A549 (cell line): ENCODE results near the gene SP6. TPM values are rescaled to one million over a fixed set of nuclear protein-coding genes. Genes with fewer than 3 reads are reported as not detected.
A peak's percentile ranks its signal among the peaks of the same experiment; 100 is the strongest.

Source experiments
- ATAC-seq, 2 experiments: fragments of 200-7000 bp in 1 of 2; fragments of >200 bp in 1 of 2; cut with Nextera tagmentation in 1 of 2; cut with Tn5 transposase in 1 of 2; 3 replicates each; pipeline versions ENCODE4 v1.8.0 to v1.9.1; 2018 to 2020; ENCODE audit warnings: mild to moderate bottlenecking in 1 of 2, moderate library complexity in 1 of 2
- CTCF ChIA-PET: fragments of 300-600 bp; sonication (Branson Sonifier 250); formaldehyde crosslinking; extraction: SDS; loops from one replicate; lab custom pipeline; 2021; ENCODE audit warnings: antibody characterized with exemption, inconsistent platforms; lab: Yijun Ruan, JAX
- POLR2A ChIA-PET: fragments of 350-600 bp; formaldehyde crosslinking; extraction: SDS; loops from one replicate; lab custom pipeline; 2021; ENCODE audit warnings: antibody characterized with exemption, inconsistent platforms; lab: Yijun Ruan, JAX
- DNase-seq, 2 experiments: peaks; one replicate each; pipeline versions ENCODE4 v3.0.0 to v3.0.0-alpha.2; 2011 to 2016; ENCODE audit warnings: low read depth in 1 of 2, low spot score in 1 of 2
- FAIRE-seq: peaks from 2 replicates; lab custom pipeline; 2011; peaks lifted over from hg19 to GRCh38; lab: Jason Lieb, UNC
- H3K27ac ChIP-seq, 2 experiments: fragments of >200 bp; sonication (Bioruptor Twin); formaldehyde crosslinking; 3 replicates each; pipeline ENCODE4 v1.5.1; 2016 to 2017
- H3K4me1 ChIP-seq: fragments of >200 bp; sonication (Bioruptor Twin); formaldehyde crosslinking; 3 replicates; pipeline ENCODE4 v1.6.1; 2016
- H3K4me2 ChIP-seq: fragments of >200 bp; sonication (Bioruptor Twin); formaldehyde crosslinking; 3 replicates; pipeline ENCODE4 v1.6.1; 2016
- H3K4me3 ChIP-seq: fragments of >200 bp; sonication (Bioruptor Twin); formaldehyde crosslinking; 3 replicates; pipeline ENCODE4 v1.5.1; 2016
- H3K9me3 ChIP-seq: fragments of >200 bp; sonication (Bioruptor Twin); formaldehyde crosslinking; 3 replicates; pipeline ENCODE4 v1.6.1; 2016
- ATOH8 ChIP-seq: fragments of 250-450 bp; sonication (Bioruptor Pico); IDR thresholded peaks from 2 replicates; pipeline ENCODE4 v1.5.0; 2020; ENCODE audit warnings: low read depth, mild to moderate bottlenecking, moderate library complexity
- BHLHE40 ChIP-seq: IDR thresholded peaks from 2 replicates; pipeline ENCODE4 v1.6.1; 2012; ENCODE audit warnings: low read depth, low read length, inconsistent platforms
- CBX2 ChIP-seq: fragments of 200-600 bp; sonication (generic); IDR thresholded peaks from 2 replicates; pipeline ENCODE4 v1.6.1; 2016; ENCODE audit warnings: low read depth, mild to moderate bottlenecking, borderline replicate concordance
- CTCF ChIP-seq: fragments of >200 bp; sonication (Bioruptor Twin); formaldehyde crosslinking; IDR thresholded peaks from 3 replicates; pipeline ENCODE4 v1.5.1; 2016
- EHMT2 ChIP-seq: fragments of 200-600 bp; sonication (generic); IDR thresholded peaks from 2 replicates; pipeline ENCODE4 v1.6.1; 2016; ENCODE audit warnings: antibody characterized with exemption, low read depth, mild to moderate bottlenecking, moderate library complexity
- FOSB ChIP-seq: fragments of 250-450 bp; sonication (Bioruptor Pico); IDR thresholded peaks from 2 replicates; pipeline ENCODE4 v1.5.0; 2020; ENCODE audit warnings: mild to moderate bottlenecking, moderate library complexity
- GATA3 ChIP-seq: IDR thresholded peaks from 2 replicates; pipeline ENCODE4 v1.6.1; 2012; ENCODE audit warnings: borderline replicate concordance
- HEYL ChIP-seq: fragments of 250-450 bp; sonication (Bioruptor Pico); IDR thresholded peaks from 2 replicates; pipeline ENCODE4 v1.8.0; 2021; ENCODE audit warnings: mild to moderate bottlenecking, moderate library complexity
- HOXA7 ChIP-seq: fragments of 250-450 bp; sonication (Bioruptor Pico); IDR thresholded peaks from 2 replicates; pipeline ENCODE4 v1.5.0; 2020; ENCODE audit warnings: mild to moderate bottlenecking, moderate library complexity
- HOXB5 ChIP-seq: fragments of 250-450 bp; sonication (Bioruptor Pico); IDR thresholded peaks from 2 replicates; pipeline ENCODE4 v1.5.0; 2020; ENCODE audit warnings: mild to moderate bottlenecking, moderate library complexity
- JUNB ChIP-seq: fragments of >200 bp; sonication (Bioruptor Twin); formaldehyde crosslinking; IDR thresholded peaks from 2 replicates; pipeline ENCODE4 v1.6.1; 2016
- MAFK ChIP-seq: fragments of 450-650 bp; IDR thresholded peaks from 2 replicates; pipeline ENCODE4 v1.6.1; 2014; ENCODE audit not compliant: partially characterized antibody
- MYC ChIP-seq: IDR thresholded peaks from 2 replicates; pipeline ENCODE4 v1.6.1; 2012; ENCODE audit warnings: mild to moderate bottlenecking, inconsistent platforms, low read length, improper control_type of control experiment, borderline replicate concordance
- NPAS2 ChIP-seq: fragments of 250-450 bp; sonication (Bioruptor Pico); IDR thresholded peaks from 2 replicates; pipeline ENCODE4 v1.8.0; 2022; ENCODE audit warnings: mild to moderate bottlenecking, moderate library complexity, borderline replicate concordance
- PBX3 ChIP-seq: IDR thresholded peaks from 2 replicates; pipeline ENCODE4 v1.6.1; 2012
- PHF8 ChIP-seq: fragments of 200-600 bp; sonication (generic); IDR thresholded peaks from 2 replicates; pipeline ENCODE4 v1.6.1; 2016; ENCODE audit warnings: low read depth, mild to moderate bottlenecking, antibody characterized with exemption, moderate library complexity, borderline replicate concordance
- POLR2AphosphoS2 ChIP-seq: conservative IDR thresholded peaks from 2 replicates; pipeline ENCODE4 v1.6.1; 2012; ENCODE audit warnings: low read length, improper control_type of control experiment, inconsistent platforms
- RAD21 ChIP-seq, 2 experiments: fragments of >200 bp in 1 of 2; sonication (Bioruptor Twin) in 1 of 2; formaldehyde crosslinking in 1 of 2; IDR thresholded peaks in 1 of 2; conservative IDR thresholded peaks in 1 of 2; 2 replicates in 1 of 2; 3 replicates in 1 of 2; pipeline ENCODE4 v1.6.1; 2012 to 2018; ENCODE audit warnings: inconsistent platforms in 1 of 2
- SMC3 ChIP-seq: fragments of >200 bp; sonication (Bioruptor Twin); formaldehyde crosslinking; IDR thresholded peaks from 3 replicates; pipeline ENCODE4 v1.6.1; 2018; ENCODE audit warnings: inconsistent platforms
- ZFP36 ChIP-seq: fragments of 450-650 bp; IDR thresholded peaks from 2 replicates; pipeline ENCODE4 v1.6.1; 2014; ENCODE audit warnings: borderline replicate concordance; ENCODE audit not compliant: partially characterized antibody
- WGBS: methylation state at CpG from one replicate; pipeline ENCODE4 v1.1.6; 2017; ENCODE audit errors: missing lambda C conversion rate; 5-methylcytosine and 5-hydroxymethylcytosine counted together
- polyA plus RNA-seq, 4 experiments: library from polyadenylated mRNA; depleted of rRNA in 3 of 4; stranded (reverse); fragments of >200 nt; fragmentation: RNase III in 1 of 4; extraction: RNeasy Plus Mini Kit Qiagen cat#74134 plus additional on column Dnase treatment in 1 of 4; gene quantifications; 2 replicates in 3 of 4; 3 replicates in 1 of 4; pipeline ENCODE4 v1.2.3, GENCODE V29; 2011 to 2017
- TF ChIP-seq, protein P1 (sequence below): fragments of 150-350 bp; IDR thresholded peaks from 2 replicates; pipeline ENCODE4 v1.6.1; 2014; ENCODE audit warnings: low read depth, mild to moderate bottlenecking, low read length
- TF ChIP-seq, protein P2 (sequence below): fragments of >200 bp; sonication (Bioruptor Twin); formaldehyde crosslinking; IDR thresholded peaks from 3 replicates; pipeline ENCODE4 v1.6.1; 2016
- TF ChIP-seq, protein P3 (sequence below): fragments of 450-650 bp; IDR thresholded peaks from 2 replicates; pipeline ENCODE4 v1.6.1; 2014; ENCODE audit warnings: antibody characterized with exemption

SP6 gene
- polyA plus RNA-seq, 2 of the 4 experiments (the other 2 are of a cell fraction): 0.61 to 2.1 TPM

- CTCF ChIA-PET: interaction anchor here (0.8 to 4.1 kb wide), 5 partner anchors 11 to 156 kb away, joined by 3 to 27 read pairs (median 3); partner anchors contain the start of genes LRRC46, MRPL10 and SCRN2
- no peak for TF ChIP-seq CBX2
- TF ChIP-seq, protein P1, sequence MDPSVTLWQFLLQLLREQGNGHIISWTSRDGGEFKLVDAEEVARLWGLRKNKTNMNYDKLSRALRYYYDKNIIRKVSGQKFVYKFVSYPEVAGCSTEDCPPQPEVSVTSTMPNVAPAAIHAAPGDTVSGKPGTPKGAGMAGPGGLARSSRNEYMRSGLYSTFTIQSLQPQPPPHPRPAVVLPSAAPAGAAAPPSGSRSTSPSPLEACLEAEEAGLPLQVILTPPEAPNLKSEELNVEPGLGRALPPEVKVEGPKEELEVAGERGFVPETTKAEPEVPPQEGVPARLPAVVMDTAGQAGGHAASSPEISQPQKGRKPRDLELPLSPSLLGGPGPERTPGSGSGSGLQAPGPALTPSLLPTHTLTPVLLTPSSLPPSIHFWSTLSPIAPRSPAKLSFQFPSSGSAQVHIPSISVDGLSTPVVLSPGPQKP: no peak
- DNase-seq (peak in 1 of 2 experiments; percentile 25), ATAC-seq (no peak), FAIRE-seq (no peak)
- Histone ChIP-seq H3K4me1 (peaks cover 21% of the 10 kb centered on the region), H3K4me3 (no peak overlapping the region), H3K27ac (no peak overlapping the region), H3K4me2 (peak overlapping the region; percentile 97), H3K9me3 (no peaks in the 10 kb centered on the region)
- POLR2A ChIA-PET: no interaction called here
- WGBS: 73% methylated on average over 12 of the region's 12 CpGs
Measured at GRCh38 chr17:47820033-47820789, 30.8 kb downstream of the SP6 start.

DNA sequence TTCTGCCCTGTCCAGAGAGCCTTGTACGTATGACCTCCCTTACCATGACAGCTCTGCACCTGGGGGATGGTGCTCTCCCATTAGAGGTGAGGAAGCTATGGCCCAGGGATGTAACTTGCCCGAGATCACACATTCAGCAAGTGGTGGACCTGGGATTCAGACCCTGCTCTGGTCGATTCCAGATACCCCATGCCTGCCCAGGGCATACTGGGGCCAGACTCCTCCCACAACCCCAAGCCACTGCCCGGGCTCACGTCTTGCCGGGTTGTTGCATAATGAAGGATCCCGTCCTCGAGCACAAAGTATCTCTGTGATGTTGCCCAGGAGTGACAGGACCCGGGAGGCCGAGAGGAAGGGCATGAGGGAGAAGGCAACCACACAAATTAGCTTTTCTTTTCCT is 31.5 kb downstream of the SP6 start:
- TF ChIP-seq PHF8: no peak
- TF ChIP-seq FOSB: no peak
- TF ChIP-seq EHMT2: no peak
- TF ChIP-seq PBX3: no peak
- TF ChIP-seq MYC: no peak
- TF ChIP-seq, protein P2, sequence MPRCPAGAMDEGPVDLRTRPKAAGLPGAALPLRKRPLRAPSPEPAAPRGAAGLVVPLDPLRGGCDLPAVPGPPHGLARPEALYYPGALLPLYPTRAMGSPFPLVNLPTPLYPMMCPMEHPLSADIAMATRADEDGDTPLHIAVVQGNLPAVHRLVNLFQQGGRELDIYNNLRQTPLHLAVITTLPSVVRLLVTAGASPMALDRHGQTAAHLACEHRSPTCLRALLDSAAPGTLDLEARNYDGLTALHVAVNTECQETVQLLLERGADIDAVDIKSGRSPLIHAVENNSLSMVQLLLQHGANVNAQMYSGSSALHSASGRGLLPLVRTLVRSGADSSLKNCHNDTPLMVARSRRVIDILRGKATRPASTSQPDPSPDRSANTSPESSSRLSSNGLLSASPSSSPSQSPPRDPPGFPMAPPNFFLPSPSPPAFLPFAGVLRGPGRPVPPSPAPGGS: no peak
- TF ChIP-seq POLR2AphosphoS2: no peak
- TF ChIP-seq SMC3: no peak
- no peak for TF ChIP-seq RAD21 (conservative IDR thresholded peaks at IDR 0.05 in 1 of 2, IDR thresholded peaks at IDR 0.05 in 1 of 2)
- TF ChIP-seq HOXB5 (CRISPR knock-in tag): no peak
- no peak for TF ChIP-seq NPAS2 (CRISPR knock-in tag)
- TF ChIP-seq BHLHE40: no peak
- no peak for TF ChIP-seq GATA3
- TF ChIP-seq, all 56 proteins: peak for 0
- Histone ChIP-seq H3K4me1 (peaks cover 21% of the 10 kb centered on the region), H3K4me2 (no peak overlapping the region), H3K27ac (no peak overlapping the region), H3K4me3 (no peak overlapping the region), H3K9me3 (no peaks in the 10 kb centered on the region)
- FAIRE-seq: no peak
- WGBS: 88% methylated on average over 9 of the region's 10 CpGs
- ATAC-seq: no peak
- ChIA-PET CTCF (interaction anchor here (1.0 to 1.5 kb wide), 3 partner anchors 12 to 23 kb away, joined by 3 read pairs; partner anchors contain the start of genes LRRC46 and MRPL10), POLR2A (no interaction called here)
- no peak for DNase-seq

GRCh38 chr17:47818002-47818695 is 32.8 kb downstream of the SP6 start:
- Histone ChIP-seq H3K27ac (no peak overlapping the region), H3K4me1 (peaks cover 21% of the 10 kb centered on the region), H3K4me3 (no peak overlapping the region), H3K4me2 (no peak overlapping the region), H3K9me3 (no peaks in the 10 kb centered on the region)
- ChIA-PET CTCF (interaction anchor here (0.7 to 1.3 kb wide), 6 partner anchors 16 to 154 kb away, joined by 3 read pairs; partner anchors contain the start of gene SCRN2), POLR2A (interaction anchor here (1.0 kb wide), 1 partner anchor 13 kb away, joined by 5 read pairs; the partner anchor contains the start of genes LRRC46 and MRPL10)
- FAIRE-seq: no peak
- ATAC-seq: no peak
- WGBS: 88% methylated on average over 11 of the region's 11 CpGs
- DNase-seq: no peak
- TF ChIP-seq HEYL (CRISPR knock-in tag): no peak
- no peak for TF ChIP-seq JUNB
- TF ChIP-seq CTCF: no peak
- TF ChIP-seq HOXA7 (CRISPR knock-in tag): no peak
- TF ChIP-seq ZFP36: no peak
- no peak for TF ChIP-seq MAFK
- TF ChIP-seq, protein P3, sequence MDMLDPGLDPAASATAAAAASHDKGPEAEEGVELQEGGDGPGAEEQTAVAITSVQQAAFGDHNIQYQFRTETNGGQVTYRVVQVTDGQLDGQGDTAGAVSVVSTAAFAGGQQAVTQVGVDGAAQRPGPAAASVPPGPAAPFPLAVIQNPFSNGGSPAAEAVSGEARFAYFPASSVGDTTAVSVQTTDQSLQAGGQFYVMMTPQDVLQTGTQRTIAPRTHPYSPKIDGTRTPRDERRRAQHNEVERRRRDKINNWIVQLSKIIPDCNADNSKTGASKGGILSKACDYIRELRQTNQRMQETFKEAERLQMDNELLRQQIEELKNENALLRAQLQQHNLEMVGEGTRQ: no peak
- no peak for TF ChIP-seq ATOH8
